ENCODE data around the gene ZNF343.
A peak's percentile ranks its signal among the peaks of the same experiment; 100 is the strongest.
"Not testable (repeated sequence)": the region's sequence is repeated elsewhere in the genome, so short reads cannot be mapped to it uniquely, and the experiment has no call there.

The ZNF343 gene

DNA sequence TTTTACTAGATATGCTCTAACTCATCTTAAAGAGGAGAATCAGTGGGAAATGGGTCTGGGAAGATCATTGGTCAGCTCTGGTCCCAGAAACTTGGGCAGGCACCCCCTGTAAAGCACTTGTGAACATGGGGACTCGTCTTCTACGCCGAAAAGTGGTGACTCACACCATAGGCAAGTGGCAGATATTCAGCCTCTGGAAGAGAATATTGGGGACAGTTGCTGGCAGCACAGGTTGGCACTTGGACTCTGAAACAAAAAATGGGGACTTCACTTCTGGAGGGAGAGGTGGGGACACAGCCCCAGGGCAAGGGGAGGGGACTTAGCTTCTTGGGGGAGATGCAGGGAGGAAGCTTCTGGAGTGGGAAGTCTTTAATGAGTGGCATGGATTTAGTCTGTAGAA is 11.9 kb upstream of the ZNF343 start:
- no peak for DNase-seq

DNA sequence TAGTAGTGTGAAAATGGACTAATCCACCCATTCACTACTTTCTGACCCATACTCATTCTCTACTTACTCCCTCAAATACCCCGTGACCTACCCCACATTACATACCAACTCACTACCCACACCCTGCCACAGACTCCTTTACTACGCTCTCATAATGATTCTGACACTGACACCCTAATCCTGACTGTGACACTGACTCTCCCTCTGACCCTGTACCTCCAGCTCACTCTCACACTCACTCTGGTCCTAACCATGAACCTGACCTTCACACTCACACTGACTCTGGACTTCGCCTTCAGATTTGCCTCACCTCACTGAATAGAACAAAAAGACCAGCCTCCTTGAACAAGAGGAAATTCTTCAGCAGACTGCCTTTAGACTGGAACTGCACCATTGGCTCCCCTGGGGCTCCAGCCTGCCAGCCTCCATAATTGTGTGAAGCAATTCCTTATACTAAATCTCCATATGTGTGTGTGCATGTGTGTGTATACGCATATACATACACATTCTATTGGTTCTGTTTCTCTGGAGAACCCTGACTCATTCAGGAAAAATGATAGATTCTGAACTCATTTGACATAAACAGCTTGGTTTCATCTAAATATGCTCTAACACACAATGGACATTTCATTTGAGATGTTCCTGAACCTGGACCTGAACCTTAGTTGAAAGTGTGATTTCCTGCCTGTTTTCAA is 10.5 kb upstream of the ZNF343 start:
- DNase-seq: no peak

DNA sequence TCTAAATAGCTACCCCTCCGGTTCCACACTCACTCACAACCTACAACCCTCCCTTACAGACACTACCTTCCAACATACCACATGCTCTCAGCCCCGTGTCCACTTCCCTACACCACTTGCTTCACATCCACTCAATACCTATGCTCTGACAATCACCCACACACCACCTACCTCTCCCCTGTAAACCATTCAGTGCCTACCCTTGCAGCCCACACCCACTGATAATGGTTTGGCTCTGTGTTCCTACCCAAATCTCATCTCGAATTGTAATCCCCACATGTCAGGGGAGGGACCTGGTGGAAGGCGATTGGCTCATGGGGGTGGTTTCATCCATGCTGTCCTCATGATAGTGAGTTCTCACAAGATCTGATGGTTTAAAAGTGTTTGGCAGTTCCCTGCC is 9.8 kb upstream of the ZNF343 start:
- no peak for DNase-seq

DNA sequence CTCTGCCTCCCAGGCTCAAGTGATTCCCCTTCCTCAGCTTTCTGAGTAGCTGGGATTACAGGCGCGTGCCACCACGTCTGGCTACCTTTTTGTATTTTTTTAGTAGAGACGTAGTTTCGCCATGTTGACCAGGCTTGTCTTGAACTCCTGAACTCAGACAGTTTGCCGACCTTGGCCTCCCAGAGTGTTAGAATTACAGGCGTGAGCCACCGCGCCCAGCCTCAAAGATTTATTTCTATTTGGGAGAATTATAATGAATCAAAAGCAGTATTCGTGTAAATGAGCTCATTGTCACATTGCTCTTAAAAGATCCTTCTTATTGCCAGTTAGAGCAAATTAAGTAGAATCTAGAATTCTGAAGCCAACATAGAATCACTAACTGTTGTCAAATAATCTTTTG is 9.4 kb upstream of the ZNF343 start:
- DNase-seq: no peak

DNA sequence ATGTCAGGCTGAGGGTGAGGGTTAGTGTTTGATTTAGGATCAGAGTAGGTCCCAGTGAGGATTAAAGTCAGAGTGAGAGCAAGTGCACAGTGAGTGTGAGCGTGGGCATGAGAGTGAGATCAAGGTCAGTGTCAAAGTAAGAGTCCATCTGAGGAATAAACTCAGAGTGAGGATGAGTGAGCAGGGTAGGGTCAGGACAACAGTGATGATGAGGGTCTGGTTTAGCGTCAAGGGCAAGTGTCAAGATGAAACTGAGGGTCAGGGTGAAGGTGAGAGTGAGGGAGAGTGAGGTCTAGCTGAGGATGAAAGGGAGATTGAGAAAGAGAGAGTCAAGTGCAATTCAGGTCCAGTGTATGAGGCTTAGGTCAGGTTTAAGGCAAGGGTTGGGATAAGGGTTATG is 7.7 kb upstream of the ZNF343 start:
- DNase-seq: no peak

DNA sequence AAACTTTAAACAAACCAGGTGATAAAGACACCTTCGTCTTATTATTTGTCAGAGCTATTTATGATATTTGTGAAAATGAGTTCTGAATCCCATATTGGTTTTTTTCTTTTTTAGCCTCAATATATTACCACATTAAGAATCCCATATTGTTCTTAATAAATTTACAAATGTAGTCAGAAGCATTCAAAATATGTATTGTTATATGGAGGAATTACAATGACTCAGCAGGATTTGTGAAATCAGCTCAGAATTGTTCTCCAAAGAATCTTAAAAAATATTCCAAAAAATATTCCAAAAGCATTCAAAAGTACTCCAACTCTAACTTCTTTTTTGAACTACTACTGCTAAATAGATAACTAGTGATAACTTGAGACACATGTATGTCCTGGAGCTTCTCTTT is 6.5 kb upstream of the ZNF343 start:
- no peak for DNase-seq

DNA sequence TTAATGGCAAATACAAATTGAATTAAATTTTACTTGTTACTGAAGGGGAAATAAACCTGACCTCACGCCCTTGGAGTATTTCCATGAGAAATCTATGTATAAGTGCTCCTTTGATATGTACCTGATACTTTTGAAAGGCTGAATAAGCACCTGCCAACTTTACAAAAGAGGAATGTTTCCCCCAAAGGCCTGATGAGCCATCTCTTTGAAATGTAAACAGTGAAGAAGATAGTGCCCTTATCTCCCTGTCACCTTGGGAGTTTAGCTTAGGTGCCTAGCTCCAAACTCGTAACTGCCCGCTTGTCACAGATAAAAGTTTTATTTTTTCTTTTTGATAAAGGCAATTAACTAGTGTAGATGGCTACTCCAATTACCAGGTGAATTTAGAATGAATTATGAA is 1.1 kb upstream of the ZNF343 start:
- DNase-seq: no peak

DNA sequence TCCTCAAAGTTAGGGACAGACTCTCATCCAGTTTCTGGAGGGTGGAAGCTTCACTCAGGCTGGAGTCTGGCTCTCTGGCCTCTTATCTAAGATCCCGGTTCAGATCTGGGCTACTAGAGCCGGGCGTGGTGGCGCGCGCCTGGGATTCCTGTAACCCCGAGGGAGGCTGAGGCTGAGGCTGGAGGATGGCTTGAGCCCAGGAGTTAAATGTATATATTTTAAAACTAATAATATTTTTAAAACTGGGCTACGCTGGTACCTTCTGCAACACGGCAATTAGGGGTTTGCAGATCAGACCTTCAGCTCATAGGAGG is 710 bp upstream of the ZNF343 start:
- DNase-seq: no peak

DNA sequence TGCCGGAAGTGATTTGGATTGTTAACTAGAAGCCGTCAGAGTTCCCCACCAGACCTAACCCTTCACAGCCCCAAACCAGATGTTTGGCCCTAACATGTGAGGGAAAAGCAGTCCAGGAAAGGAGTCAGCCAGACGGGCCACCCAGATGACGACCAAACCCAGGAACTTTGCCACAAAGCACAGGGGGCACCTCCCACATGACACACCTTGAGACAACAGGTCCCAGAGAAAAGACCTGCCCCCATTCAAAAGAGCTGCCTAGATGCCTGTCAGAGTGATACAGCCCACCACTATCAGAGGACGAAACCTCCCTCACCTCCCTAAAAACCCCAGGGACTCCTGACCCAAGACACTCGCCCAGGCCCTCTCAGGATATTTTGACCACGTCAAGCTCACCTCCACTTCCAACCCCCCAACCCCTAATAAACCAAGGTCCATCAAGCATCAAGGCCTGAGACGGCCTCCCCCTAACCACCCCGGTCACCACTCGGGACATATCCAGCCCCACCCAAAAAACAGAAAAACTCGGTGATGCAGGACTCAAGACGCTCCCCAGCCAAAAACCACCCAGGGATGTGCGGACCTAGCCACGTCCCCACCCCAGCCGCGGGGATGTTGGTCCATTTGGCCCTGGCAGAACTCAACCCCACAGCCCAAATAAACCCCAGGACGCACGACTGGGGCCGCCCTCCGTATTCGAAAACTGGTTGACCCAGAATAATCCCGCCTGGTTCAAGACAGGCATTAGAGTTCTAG is 662 bp downstream of the ZNF343 start:
- DNase-seq: peak; percentile 7

DNA sequence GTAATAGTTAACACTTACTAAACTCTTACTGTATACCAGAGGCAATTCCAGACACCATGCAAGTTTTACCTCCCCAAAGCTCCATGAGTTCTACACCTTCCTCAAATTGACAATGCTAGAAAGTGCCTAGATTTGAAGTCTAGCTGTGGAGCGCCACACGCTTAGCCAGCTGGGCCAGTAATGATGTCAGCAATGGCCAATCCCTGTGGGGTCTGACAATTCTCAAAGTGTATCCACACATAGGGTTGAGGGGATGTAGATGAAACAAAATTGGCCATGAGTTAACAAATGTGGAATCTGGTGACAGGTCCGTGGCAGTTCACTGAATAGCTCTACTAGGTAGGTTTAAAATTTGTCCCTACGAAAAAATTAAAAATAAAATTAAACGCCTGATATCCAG is 1.3 kb downstream of the ZNF343 start:
- DNase-seq: no peak

DNA sequence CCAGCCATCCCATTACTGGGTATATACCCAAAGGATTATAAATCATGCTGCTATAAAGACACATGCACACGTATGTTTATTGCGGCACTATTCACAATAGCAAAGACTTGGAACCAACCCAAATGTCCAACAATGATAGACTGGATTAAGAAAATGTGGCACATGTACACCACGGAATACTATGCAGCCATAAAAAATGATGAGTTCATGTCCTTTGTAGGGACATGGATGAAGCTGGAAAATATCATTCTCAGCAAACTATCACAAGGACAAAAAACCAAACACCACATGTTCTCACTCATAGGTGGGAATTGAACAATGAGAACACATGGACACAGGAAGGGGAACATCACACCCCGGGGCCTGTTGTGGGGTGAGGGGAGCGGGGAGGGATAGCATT is 2.3 kb downstream of the ZNF343 start:
- DNase-seq: not testable (repeated sequence)

DNA sequence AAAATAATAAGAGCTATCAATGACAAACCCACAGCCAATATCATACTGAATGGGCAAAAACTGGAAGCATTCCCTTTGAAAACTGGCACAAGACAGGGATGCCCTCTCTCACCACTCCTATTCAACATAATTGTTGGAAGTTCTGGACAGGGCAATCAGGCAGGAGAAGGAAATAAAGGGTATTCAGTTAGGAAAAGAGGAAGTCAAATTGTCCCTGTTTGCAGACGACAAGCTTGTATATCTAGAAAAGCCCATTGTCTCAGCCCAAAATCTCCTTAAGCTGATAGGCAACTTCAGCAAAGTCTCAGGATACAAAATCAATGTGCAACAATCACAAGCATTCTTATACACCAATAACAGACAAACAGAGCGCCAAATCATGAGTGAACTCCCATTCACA is 3.9 kb downstream of the ZNF343 start:
- not testable (repeated sequence) for DNase-seq

DNA sequence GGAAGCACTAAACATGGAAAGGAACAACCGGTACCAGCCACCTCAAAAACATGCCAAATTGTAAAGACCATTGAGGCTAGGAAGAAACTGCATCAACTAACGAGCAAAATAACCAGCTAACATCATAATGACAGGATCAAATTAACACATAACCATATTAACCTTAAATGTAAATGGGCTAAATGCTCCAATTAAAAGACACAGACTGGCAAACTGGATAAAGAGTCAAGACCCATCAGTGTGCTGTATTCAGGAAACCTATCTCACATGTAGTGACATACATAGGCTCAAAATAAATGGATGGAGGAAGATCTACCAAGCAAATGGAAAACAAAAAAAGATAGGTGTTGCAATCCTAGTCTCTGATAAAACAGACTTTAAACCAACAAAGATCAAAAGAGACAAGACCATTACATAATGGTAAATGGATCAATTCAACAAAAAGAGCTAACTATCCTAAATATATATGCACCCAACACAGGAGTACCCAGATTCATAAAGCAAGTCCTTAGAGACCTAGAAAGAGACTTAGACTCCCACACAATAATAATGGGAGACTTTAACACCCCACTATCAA is 5.8 kb downstream of the ZNF343 start:
- DNase-seq: not testable (repeated sequence)

DNA sequence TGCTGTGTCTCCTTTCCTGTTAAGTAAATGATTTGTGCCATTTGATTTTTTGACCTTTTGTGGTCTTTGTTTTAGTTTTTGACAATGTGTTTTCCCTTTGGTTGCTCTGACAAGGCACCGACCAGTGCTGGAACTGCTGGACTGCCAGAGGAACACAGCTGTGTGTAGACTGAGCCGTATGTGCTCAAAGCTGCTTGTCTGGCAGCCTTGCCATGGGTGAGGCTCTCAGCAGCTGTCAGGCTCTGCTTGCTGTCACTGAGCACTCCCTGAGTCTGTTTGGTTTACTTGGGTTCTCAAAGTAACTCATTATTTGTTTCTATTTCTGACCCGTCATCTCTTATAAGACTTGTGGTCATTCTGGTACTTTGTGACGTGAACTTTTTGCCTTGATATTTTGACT is 23.1 kb downstream of the ZNF343 start:
- no peak for DNase-seq

DNA sequence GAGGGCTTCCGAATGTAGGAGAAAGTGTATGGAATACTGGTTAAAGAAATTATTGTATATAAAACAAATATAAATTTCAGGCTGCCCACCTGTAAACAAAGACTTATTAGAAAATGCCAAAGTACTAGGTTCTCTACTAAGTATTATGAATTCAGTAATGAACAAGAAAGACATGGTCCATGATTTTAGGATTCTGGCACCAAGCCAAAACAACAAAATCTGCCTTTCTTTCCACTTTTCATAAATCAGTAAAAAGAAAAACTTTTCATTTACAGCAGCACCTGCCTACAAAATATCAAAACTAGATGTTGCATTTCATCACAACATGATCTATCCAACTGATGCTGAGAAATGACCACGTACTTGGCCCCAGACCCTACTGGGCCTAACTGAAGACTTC is 23.6 kb downstream of the ZNF343 start:
- DNase-seq: no peak

DNA sequence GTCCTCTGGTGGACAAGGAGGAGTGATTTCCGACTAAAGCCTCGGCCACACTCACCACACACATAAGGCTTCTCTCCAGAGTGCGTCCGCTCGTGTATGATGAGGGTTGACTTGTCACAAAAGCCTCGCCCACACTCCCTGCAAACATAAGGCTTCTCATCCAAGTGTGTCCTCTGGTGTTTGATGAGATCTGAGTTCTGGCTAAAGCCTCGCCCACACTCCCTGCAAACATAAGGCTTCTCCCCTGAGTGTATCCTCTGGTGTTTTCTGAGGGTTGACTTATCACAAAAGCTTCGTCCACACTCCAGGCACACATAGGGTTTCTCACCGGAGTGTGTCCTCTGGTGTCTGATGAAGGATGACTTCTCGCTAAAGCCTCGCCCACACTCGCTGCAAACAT is 25.2 kb downstream of the ZNF343 start:
- DNase-seq: no peak

DNA sequence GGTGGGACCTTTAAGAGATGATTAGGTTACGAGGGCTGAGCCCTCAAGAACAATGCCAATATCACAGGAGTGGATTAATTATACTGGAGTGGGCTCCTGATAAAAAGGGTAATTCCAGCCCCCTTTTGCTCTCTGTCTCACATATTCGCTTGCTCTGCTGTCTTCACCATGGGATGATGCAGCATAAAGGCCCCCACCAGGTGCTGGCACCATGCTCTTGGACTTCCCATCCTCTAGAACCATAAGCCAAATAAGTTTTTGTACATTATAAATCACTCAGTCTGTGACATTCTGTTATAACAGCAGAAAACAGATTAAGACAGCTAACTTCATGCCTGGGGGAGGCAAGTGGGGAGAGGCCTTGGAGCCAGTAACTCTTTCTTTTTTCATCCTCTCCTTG is 28.3 kb downstream of the ZNF343 start:
- DNase-seq: no peak

DNA sequence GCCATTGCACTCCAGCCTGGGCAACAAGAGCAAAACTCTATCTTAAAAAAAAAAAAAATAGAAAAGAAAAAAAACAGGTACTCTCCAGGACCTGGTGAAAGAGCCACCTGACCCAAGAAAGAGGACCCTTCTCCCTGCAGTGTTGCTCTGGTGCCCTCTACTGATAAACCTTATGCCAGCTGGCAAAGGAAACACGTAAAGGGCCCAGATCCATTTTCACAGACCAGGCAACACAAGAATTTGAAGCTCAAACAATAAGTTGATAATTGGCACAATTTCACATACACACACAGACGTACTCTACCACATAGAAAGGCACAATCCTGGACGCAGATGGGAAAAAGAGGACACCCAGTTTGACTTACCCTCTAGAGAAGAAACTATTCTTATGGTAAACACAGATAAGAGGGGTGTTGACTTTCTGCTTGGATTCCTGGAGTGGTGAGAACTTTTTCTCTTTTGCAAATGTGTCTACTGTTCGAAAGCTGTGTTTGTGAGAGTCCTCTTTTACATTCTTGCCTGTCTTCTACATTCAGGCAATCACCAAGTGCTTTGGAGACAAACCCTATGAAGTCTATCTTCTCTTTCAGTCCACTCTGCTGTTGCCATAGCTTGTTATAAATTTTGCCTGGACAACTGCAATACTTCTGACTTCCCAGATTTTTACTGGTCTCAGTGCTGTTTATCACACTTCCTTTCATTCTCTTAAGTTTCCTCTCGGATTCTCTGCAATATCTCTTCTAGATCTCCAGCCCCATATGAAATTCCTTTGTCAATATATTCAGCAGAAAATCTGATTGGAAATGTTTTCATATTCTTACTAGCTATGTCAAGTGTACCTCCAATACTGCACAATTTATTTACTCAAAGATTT is 31.7 kb downstream of the ZNF343 start:
- DNase-seq: no peak

DNA sequence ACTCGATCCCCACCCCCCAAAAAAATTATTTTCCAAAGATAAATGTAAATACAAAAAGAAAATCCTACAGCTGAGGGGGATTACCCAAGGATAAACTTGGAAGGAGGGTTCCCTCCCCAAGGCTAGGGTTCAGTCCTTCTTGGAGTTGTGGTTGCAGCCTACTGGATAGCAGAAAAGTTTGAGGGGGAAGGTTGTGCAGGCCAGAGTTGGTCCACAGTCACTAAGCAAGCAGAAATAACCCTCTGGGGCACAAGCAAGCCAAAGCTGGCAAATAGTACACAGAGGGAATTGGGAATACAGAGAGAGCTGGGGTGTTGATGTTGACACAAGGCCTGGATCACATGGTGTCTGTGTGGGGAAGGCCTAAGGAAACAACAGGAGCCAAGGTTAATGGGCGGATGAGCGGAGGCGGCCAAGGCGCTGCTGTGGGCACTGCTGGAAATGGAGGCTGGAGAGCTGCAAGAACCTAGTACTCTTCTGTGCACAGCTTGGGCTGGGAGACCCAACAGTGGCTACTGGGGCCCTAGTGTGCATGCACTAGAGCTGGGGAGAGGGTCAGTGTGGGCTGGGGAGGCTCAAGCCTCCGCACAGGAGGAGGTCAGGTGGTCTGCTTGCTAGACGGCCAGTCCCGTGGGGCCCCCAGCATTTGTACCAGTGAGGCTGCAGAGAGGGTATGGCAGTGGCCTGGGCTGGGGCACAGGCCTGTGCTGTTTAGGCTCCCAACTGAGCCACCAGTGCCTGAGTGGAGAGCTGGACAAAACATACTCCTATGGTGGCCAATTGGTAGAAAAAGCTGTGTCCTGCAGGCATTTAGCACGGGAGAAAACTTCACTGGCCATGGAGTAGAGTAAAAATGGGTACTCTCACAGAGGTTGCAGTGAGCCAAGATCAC is 32.6 kb downstream of the ZNF343 start:
- no peak for DNase-seq

DNA sequence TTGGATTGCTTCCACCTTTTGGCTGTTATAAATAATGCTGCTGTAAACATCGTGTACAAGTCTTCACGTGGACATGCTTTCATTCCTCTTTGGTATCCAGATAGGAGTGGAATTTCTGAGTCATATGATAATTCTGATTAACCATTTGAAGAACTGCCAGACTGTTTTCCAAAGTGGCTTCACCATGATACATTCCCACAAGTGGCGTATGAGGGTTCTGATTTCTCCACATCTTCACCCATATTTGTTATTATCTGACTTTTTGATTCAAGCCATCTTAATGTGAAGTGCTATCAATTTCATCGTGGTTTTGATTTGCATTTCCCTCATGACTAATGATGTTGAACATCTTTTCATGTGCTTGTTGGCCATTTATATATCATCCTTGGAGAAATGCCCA is 35.2 kb downstream of the ZNF343 start:
- no peak for DNase-seq

DNA sequence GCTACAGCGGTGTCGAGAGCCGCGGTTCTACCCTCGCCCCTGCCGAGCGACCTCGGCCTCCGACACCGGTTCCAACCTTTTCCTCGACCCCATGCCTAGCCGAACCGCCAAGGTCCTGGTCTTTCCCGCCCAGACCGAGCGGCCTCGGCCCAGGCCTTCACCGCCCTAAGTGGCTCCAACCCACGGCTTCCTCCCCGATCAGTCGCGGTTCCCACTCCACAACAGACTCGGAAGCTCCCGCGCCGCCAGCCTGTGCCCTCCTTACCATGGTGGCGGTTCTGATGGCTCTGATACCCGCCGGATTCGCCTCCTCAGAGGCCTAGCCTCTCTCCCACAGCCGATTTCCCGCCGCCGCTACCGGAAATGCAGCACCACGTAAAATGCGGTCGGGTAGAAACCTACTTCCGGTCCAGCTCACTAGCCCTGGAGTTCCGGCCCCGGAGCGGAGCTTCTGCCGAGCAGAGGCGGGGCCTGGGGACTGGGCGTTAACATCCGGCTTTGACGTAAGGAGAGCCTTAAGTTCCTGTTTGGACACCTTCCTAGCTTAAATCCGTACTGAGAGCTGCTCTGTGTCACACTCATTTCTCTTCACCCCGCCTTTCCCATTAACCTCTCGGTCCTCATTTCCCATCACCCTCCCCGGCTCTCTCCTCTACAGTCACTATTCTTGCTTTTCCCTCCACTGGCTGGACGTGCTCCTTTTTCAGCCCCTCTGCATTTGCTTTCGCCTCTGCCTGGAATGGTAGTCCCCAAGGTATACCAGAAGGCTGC is 38.1 kb downstream of the ZNF343 start, which contains the start of gene SNRPB:
Gene SNRPB (minus strand): TSS at position 367 of the 771 bp plus-strand sequence. CDS start 99 bp downstream, at position 268.
- DNase-seq: peak; percentile 93

Measured in stimulated activated CD4-positive, alpha-beta T cell treated with anti-CD3 and anti-CD28 coated beads, Interleukin-12 subunit alpha, Interleukin-12 subunit beta, amount 100 ng/mL, for 4 hours (primary cell).